Natural killer cell (primary cell): ENCODE measurements around the gene SLC2A9. TPM values are rescaled to one million over a fixed set of nuclear protein-coding genes. Genes with fewer than 3 reads are reported as not detected.

Source experiments
- ATAC-seq, 3 donors: fragments of 150-1000 bp in 2 of 3; fragments of 200-7000 bp in 1 of 3; cut with Tn5 transposase; 1 replicate in 1 of 3; 2 replicates in 2 of 3; pipeline ENCODE4 v1.10.0; 2021; ENCODE audit warnings: mild to moderate bottlenecking in 2 of 3, moderate library complexity in 2 of 3
- DNase-seq, 2 donors: peaks; one replicate each; pipeline versions ENCODE4 v3.0.0 to v3.0.0-alpha.2; 2013 to 2021; ENCODE audit warnings: mixed read lengths in 1 of 2
- H3K27ac ChIP-seq: one replicate; pipeline ENCODE4 v1.5.1; 2013; ENCODE audit warnings: mild to moderate bottlenecking, low read length
- H3K27me3 ChIP-seq: one replicate; pipeline ENCODE4 v1.6.1; 2013; ENCODE audit warnings: low read length; ENCODE audit not compliant: control insufficient read depth, insufficient read depth
- H3K36me3 ChIP-seq: one replicate; pipeline ENCODE4 v1.6.1; 2013; ENCODE audit warnings: low read length; ENCODE audit not compliant: control insufficient read depth, insufficient read depth
- H3K4me1 ChIP-seq: one replicate; pipeline ENCODE4 v1.6.1; 2013; ENCODE audit warnings: low read length; ENCODE audit not compliant: control insufficient read depth, insufficient read depth
- H3K4me3 ChIP-seq: one replicate; pipeline ENCODE4 v1.5.1; 2013; ENCODE audit warnings: low read length
- H3K9me3 ChIP-seq: one replicate; pipeline ENCODE4 v1.6.1; 2013; ENCODE audit warnings: low read length; ENCODE audit not compliant: control insufficient read depth, insufficient read depth
- H3K27ac Mint-ChIP-seq, 2 donors: one replicate each; pipeline ENCODE4 v1.8.0; 2022; ENCODE audit warnings: mild to moderate bottlenecking in 2 of 2, mixed read lengths in 2 of 2, moderate library complexity in 1 of 2
- H3K27me3 Mint-ChIP-seq, 2 donors: one replicate each; pipeline ENCODE4 v1.8.0; 2022; ENCODE audit warnings: low read depth in 2 of 2, mixed read lengths in 2 of 2
- H3K36me3 Mint-ChIP-seq: one replicate; pipeline ENCODE4 v1.8.0; 2022; ENCODE audit warnings: mixed read lengths
- H3K4me1 Mint-ChIP-seq, 2 donors: one replicate each; pipeline ENCODE4 v1.8.0; 2022; ENCODE audit warnings: mixed read lengths in 2 of 2
- H3K4me3 Mint-ChIP-seq: one replicate; pipeline ENCODE4 v1.8.0; 2022; ENCODE audit warnings: mild to moderate bottlenecking, moderate library complexity, mixed read lengths
- H3K9me3 Mint-ChIP-seq, 2 donors: one replicate each; pipeline ENCODE4 v1.8.0; 2022; ENCODE audit warnings: mixed read lengths in 2 of 2
- CTCF ChIP-seq: fragments of 200-600 bp; IDR thresholded peaks from one replicate; pipeline ENCODE4 v1.8.0; 2022; ENCODE audit warnings: antibody characterized with exemption
- WGBS: methylation state at CpG from one replicate; pipeline ENCODE4 v1.1.7; 2013; ENCODE audit warnings: missing lambda C conversion rate; ENCODE audit not compliant: insufficient coverage; 5-methylcytosine and 5-hydroxymethylcytosine counted together
- intact Hi-C: fragments of 100-400 bp; cut with micrococcal nuclease; formaldehyde crosslinking; loops from one replicate; pipeline ENCODE4 v1.14.2; 2022
- total RNA-seq, 4 donors: library from RNA; stranded (reverse); fragments of 120-200 nt in 1 of 4; gene quantifications; one replicate each; pipeline versions ENCODE4 v1.2.3 to v1.2.4, GENCODE V29; 2013 to 2022

The SLC2A9 gene
- total RNA-seq, 3 donors from 2014 or later (not counting 1 experiment from before 2014, with no cell fraction given), result 1.5 to 5.5 (median 3.9) TPM

- H3K27ac ChIP-seq, result no peak overlapping the region
- no peak for DNase-seq
- intact Hi-C loops, result no loop called here
- no peak for ATAC-seq
- no peak overlapping the region for H3K27ac Mint-ChIP-seq
- no peak for TF ChIP-seq CTCF
- no peaks in the 10 kb centered on the region for H3K9me3 ChIP-seq
- no peaks in the 10 kb centered on the region for H3K4me1 ChIP-seq
- WGBS, result 71% methylated on average over 9 of the region's 10 CpGs
- no peaks in the 10 kb centered on the region for H3K4me1 Mint-ChIP-seq
- H3K36me3 Mint-ChIP-seq, result no peaks in the 10 kb centered on the region
- H3K27me3 Mint-ChIP-seq, result peaks cover 0 to 3% of the 10 kb centered on the region in 2 donors
- H3K4me3 Mint-ChIP-seq, result no peak overlapping the region
- no peak overlapping the region for H3K4me3 ChIP-seq
- no peaks in the 10 kb centered on the region for H3K9me3 Mint-ChIP-seq
- no peaks in the 10 kb centered on the region for H3K36me3 ChIP-seq
- no peaks in the 10 kb centered on the region for H3K27me3 ChIP-seq
Observed at GRCh38 chr4:9947168-9948062, 73.9 kb downstream of the SLC2A9 start.

GRCh38 chr4:9946170-9946569, 75.1 kb downstream of the SLC2A9 start:
- WGBS, result 90% methylated on average over 2 of the region's 2 CpGs
- no peak overlapping the region for H3K27ac ChIP-seq
- H3K4me3 ChIP-seq, result no peak overlapping the region
- Mint-ChIP-seq H3K9me3 (no peaks in the 10 kb centered on the region), H3K4me1 (no peaks in the 10 kb centered on the region), H3K36me3 (no peaks in the 10 kb centered on the region), H3K27me3 (peaks cover 0 to 3% of the 10 kb centered on the region in 2 donors), H3K4me3 (no peak overlapping the region), H3K27ac (no peak overlapping the region)
- no peak for TF ChIP-seq CTCF
- H3K27me3 ChIP-seq, result no peaks in the 10 kb centered on the region
- no peaks in the 10 kb centered on the region for H3K36me3 ChIP-seq
- intact Hi-C loops, result no loop called here
- no peaks in the 10 kb centered on the region for H3K4me1 ChIP-seq
- H3K9me3 ChIP-seq, result no peaks in the 10 kb centered on the region
- no peak for ATAC-seq
- DNase-seq, result no peak

- no peaks in the 10 kb centered on the region for H3K36me3 Mint-ChIP-seq
- H3K27me3 ChIP-seq, result no peaks in the 10 kb centered on the region
- no peak overlapping the region for H3K27ac ChIP-seq
- H3K9me3 Mint-ChIP-seq, result no peaks in the 10 kb centered on the region
- H3K27me3 Mint-ChIP-seq, result peaks cover 0 to 3% of the 10 kb centered on the region in 2 donors
- no peak overlapping the region for H3K4me3 Mint-ChIP-seq
- H3K9me3 ChIP-seq, result no peaks in the 10 kb centered on the region
- TF ChIP-seq CTCF, result no peak
- 87% methylated on average over 13 of the region's 13 CpGs for WGBS
- intact Hi-C loops, result no loop called here
- ATAC-seq (no peak), DNase-seq (no peak)
- H3K4me1 ChIP-seq, result no peaks in the 10 kb centered on the region
- no peaks in the 10 kb centered on the region for H3K4me1 Mint-ChIP-seq
- no peak overlapping the region for H3K4me3 ChIP-seq
- H3K36me3 ChIP-seq, result no peaks in the 10 kb centered on the region
- H3K27ac Mint-ChIP-seq, result no peak overlapping the region
Observed at GRCh38 chr4:9944431-9945425, 76.6 kb downstream of the SLC2A9 start.
